H9 (cell line): ENCODE data around the gene OR6Q1. TPM values are rescaled to one million over a fixed set of nuclear protein-coding genes. Genes with fewer than 3 reads are reported as not detected.

Source experiments
- DNase-seq: peaks from one replicate; pipeline ENCODE4 v3.0.0-alpha.2; 2017
- H2AFZ ChIP-seq: one replicate; pipeline ENCODE4 v1.6.1; 2013; ENCODE audit warnings: mild to moderate bottlenecking, low read length, control low read depth, moderate library complexity
- H2AK5ac ChIP-seq: 2 replicates; pipeline ENCODE4 v1.6.1; 2013; ENCODE audit warnings: low read length, control low read depth, mixed read lengths; ENCODE audit not compliant: insufficient read length
- H2BK120ac ChIP-seq: one replicate; pipeline ENCODE4 v1.6.1; 2013; ENCODE audit warnings: low read depth, mild to moderate bottlenecking, low read length, control low read depth, inconsistent platforms; ENCODE audit not compliant: poor library complexity, severe bottlenecking
- H2BK12ac ChIP-seq: 2 replicates; pipeline ENCODE4 v1.6.1; 2013; ENCODE audit warnings: low read length, control low read depth, mixed read lengths, low read depth; ENCODE audit not compliant: insufficient read length
- H2BK15ac ChIP-seq: 2 replicates; pipeline ENCODE4 v1.6.1; 2013; ENCODE audit warnings: low read depth, low read length, control low read depth
- H2BK20ac ChIP-seq: one replicate; pipeline ENCODE4 v1.6.1; 2013; ENCODE audit warnings: low read depth, mild to moderate bottlenecking, low read length, control low read depth, inconsistent platforms; ENCODE audit not compliant: poor library complexity, severe bottlenecking
- H2BK5ac ChIP-seq: 2 replicates; pipeline ENCODE4 v1.6.1; 2013; ENCODE audit warnings: low read length, control low read depth, mixed read lengths; ENCODE audit not compliant: insufficient read length
- H3K14ac ChIP-seq: 2 replicates; pipeline ENCODE4 v1.6.1; 2013; ENCODE audit warnings: low read length, control low read depth; ENCODE audit not compliant: insufficient read depth
- H3K18ac ChIP-seq: 2 replicates; pipeline ENCODE4 v1.6.1; 2013; ENCODE audit warnings: low read depth, mild to moderate bottlenecking, mixed read lengths, low read length, control low read depth; ENCODE audit not compliant: insufficient read length
- H3K23ac ChIP-seq: 2 replicates; pipeline ENCODE4 v1.6.1; 2013; ENCODE audit warnings: low read length, control low read depth, mixed read lengths, low read depth; ENCODE audit not compliant: insufficient read length
- H3K23me2 ChIP-seq: 2 replicates; pipeline ENCODE4 v1.6.1; 2013; ENCODE audit warnings: low read depth, mild to moderate bottlenecking, mixed read lengths, low read length, control low read depth; ENCODE audit not compliant: insufficient read length, poor library complexity, severe bottlenecking
- H3K27ac ChIP-seq: 2 replicates; pipeline ENCODE4 v1.5.1; 2013; ENCODE audit warnings: low read length, control low read depth, mixed read lengths, low read depth; ENCODE audit not compliant: insufficient read length
- H3K27me3 ChIP-seq: 2 replicates; pipeline ENCODE4 v1.6.1; 2013; ENCODE audit warnings: low read length, control low read depth, inconsistent platforms; ENCODE audit not compliant: insufficient read depth
- H3K4ac ChIP-seq: 2 replicates; pipeline ENCODE4 v1.6.1; 2013; ENCODE audit warnings: low read depth, mild to moderate bottlenecking, control low read depth, inconsistent platforms, low read length, moderate library complexity
- H3K4me1 ChIP-seq: 2 replicates; pipeline ENCODE4 v1.6.1; 2013; ENCODE audit warnings: low read length, control low read depth, inconsistent platforms; ENCODE audit not compliant: insufficient read depth
- H3K4me2 ChIP-seq: 2 replicates; pipeline ENCODE4 v1.6.1; 2013; ENCODE audit warnings: low read length, control low read depth, mixed read lengths; ENCODE audit not compliant: insufficient read length, insufficient read depth
- H3K56ac ChIP-seq: 2 replicates; pipeline ENCODE4 v1.6.1; 2013; ENCODE audit warnings: low read depth, mild to moderate bottlenecking, mixed read lengths, low read length, control low read depth; ENCODE audit not compliant: insufficient read length
- H3K79me1 ChIP-seq: 2 replicates; pipeline ENCODE4 v1.6.1; 2013; ENCODE audit warnings: low read depth, mild to moderate bottlenecking, moderate library complexity, low read length, control low read depth, inconsistent platforms; ENCODE audit not compliant: insufficient read depth, poor library complexity, severe bottlenecking
- H3K79me2 ChIP-seq: 2 replicates; pipeline ENCODE4 v1.6.1; 2013; ENCODE audit warnings: low read length, control low read depth, inconsistent platforms; ENCODE audit not compliant: insufficient read depth
- H3K9ac ChIP-seq: 2 replicates; pipeline ENCODE4 v1.6.1; 2013; ENCODE audit warnings: low read length, control low read depth, mixed read lengths; ENCODE audit not compliant: insufficient read length; ENCODE audit errors: extremely low read depth
- H3K9me3 ChIP-seq: one replicate; pipeline ENCODE4 v1.6.1; 2013; ENCODE audit warnings: low read depth, low read length, inconsistent platforms; ENCODE audit not compliant: control insufficient read depth
- H3T11ph ChIP-seq: one replicate; pipeline ENCODE4 v1.6.1; 2013; ENCODE audit warnings: mild to moderate bottlenecking, low read length, control low read depth, inconsistent platforms
- H4K20me1 ChIP-seq: one replicate; pipeline ENCODE4 v1.6.1; 2013; ENCODE audit not compliant: control insufficient read depth, insufficient read length, insufficient read depth
- H4K5ac ChIP-seq: 2 replicates; pipeline ENCODE4 v1.6.1; 2013; ENCODE audit warnings: low read depth, mild to moderate bottlenecking, mixed read lengths, low read length, control low read depth; ENCODE audit not compliant: insufficient read length
- H4K8ac ChIP-seq: replicated peaks from 2 replicates; pipeline ENCODE4 v1.6.1; 2013; ENCODE audit warnings: low read length, control low read depth, mixed read lengths, low read depth; ENCODE audit not compliant: insufficient read length
- H4K91ac ChIP-seq: 2 replicates; pipeline ENCODE4 v1.6.1; 2013; ENCODE audit warnings: low read depth, mild to moderate bottlenecking, moderate library complexity, mixed read lengths, low read length, control low read depth; ENCODE audit not compliant: insufficient read length
- H3K27ac Mint-ChIP-seq, 3 experiments: 2 replicates in 2 of 3; 3 replicates in 1 of 3; pipeline ENCODE4 v1.8.0; 2020 to 2021; ENCODE audit warnings: mixed read lengths in 3 of 3, mild to moderate bottlenecking in 1 of 3, moderate library complexity in 1 of 3
- H3K27me3 Mint-ChIP-seq: 2 replicates; pipeline ENCODE4 v1.8.0; 2021; ENCODE audit warnings: low read depth, mild to moderate bottlenecking, moderate library complexity, mixed read lengths
- H3K36me3 Mint-ChIP-seq, 3 experiments: 2 replicates in 2 of 3; 3 replicates in 1 of 3; pipeline ENCODE4 v1.8.0; 2020 to 2021; ENCODE audit warnings: low read depth in 3 of 3, mixed read lengths in 3 of 3; ENCODE audit not compliant: insufficient read depth in 1 of 3
- H3K4me1 Mint-ChIP-seq, 2 experiments: 2 replicates each; pipeline ENCODE4 v1.8.0; 2020; ENCODE audit warnings: mixed read lengths in 2 of 2
- H3K4me3 Mint-ChIP-seq, 2 experiments: 2 replicates in 1 of 2; 3 replicates in 1 of 2; pipeline ENCODE4 v1.8.0; 2020 to 2021; ENCODE audit warnings: mild to moderate bottlenecking in 2 of 2, mixed read lengths in 2 of 2, moderate library complexity in 1 of 2
- H3K9me3 Mint-ChIP-seq, 2 experiments: 2 replicates in 1 of 2; 3 replicates in 1 of 2; pipeline ENCODE4 v1.8.0; 2020; ENCODE audit warnings: mild to moderate bottlenecking in 2 of 2, mixed read lengths in 2 of 2, moderate library complexity in 1 of 2
- WGBS: extraction: QIAGEN DNeasy Blood & Tissue Kit; methylation state at CpG from one replicate; pipeline ENCODE4 v1.1.7; 2013; ENCODE audit warnings: missing lambda C conversion rate, low lambda C conversion rate, mixed read lengths; ENCODE audit not compliant: insufficient read length; ENCODE audit errors: extremely low coverage; 5-methylcytosine and 5-hydroxymethylcytosine counted together
- total RNA-seq: library from RNA; stranded (reverse); gene quantifications from 2 replicates; pipeline ENCODE4 v1.2.1, GENCODE V29; 2021
- TF ChIP-seq, protein P1 (sequence below): fragments of 200-600 bp; sonication (generic); conservative IDR thresholded peaks from 3 replicates; pipeline ENCODE4 v1.8.0; 2021; ENCODE audit warnings: antibody characterized with exemption, mild to moderate bottlenecking

Gene OR6Q1
- total RNA-seq, 1 experiment from 2014 or later, result not detected

DNA sequence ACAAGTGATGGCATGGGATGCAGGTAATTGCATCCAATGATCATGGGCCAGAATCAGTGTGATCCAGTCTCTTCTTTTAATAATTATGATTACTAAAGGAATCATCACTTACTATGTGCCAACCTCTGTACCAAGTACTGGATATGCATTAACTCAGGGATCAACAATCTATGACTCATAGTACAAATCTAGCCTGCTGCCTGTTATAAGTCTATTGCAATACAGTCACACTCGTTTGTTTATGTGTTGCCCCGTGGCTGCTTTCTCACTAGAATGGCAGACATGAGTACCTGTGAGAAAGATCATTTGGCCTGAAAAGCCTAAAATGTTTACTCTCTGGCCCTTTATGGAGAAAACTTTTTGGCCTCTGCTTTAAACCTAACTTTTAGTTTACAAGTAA is 45.0 kb downstream of the OR6Q1 start:
- H3K27ac Mint-ChIP-seq, result no peak overlapping the region
- H3K4me1 ChIP-seq, result no peaks in the 10 kb centered on the region
- H2BK20ac ChIP-seq, result no peak overlapping the region
- H3K27me3 Mint-ChIP-seq, result no peaks in the 10 kb centered on the region
- H3K27ac ChIP-seq, result no peak overlapping the region
- no peak overlapping the region for H3K14ac ChIP-seq
- WGBS, result no CpG with 5 or more reads among the region's 2 CpGs
- H2AFZ ChIP-seq, result no peak overlapping the region
- no peak overlapping the region for H3K18ac ChIP-seq
- H3K4me1 Mint-ChIP-seq, result peaks cover 2 to 3% of the 10 kb centered on the region in 2 experiments; a peak in 1 of 4 replicates
- H3K4me3 Mint-ChIP-seq, result no peak overlapping the region
- no peak overlapping the region for H2AK5ac ChIP-seq
- no peaks in the 10 kb centered on the region for H3K23me2 ChIP-seq
- H4K91ac ChIP-seq, result no peak overlapping the region
- H3K79me1 ChIP-seq, result no peaks in the 10 kb centered on the region
- peaks cover 6% of the 10 kb centered on the region in 2 experiments; a peak in 4 of 5 replicates for H3K9me3 Mint-ChIP-seq
- H2BK5ac ChIP-seq, result no peak overlapping the region
- no peaks in the 10 kb centered on the region for H4K20me1 ChIP-seq
- no peaks in the 10 kb centered on the region for H3K79me2 ChIP-seq
- no peaks in the 10 kb centered on the region for H3K36me3 Mint-ChIP-seq
- H3K23ac ChIP-seq, result no peak overlapping the region
- TF ChIP-seq, protein P1, sequence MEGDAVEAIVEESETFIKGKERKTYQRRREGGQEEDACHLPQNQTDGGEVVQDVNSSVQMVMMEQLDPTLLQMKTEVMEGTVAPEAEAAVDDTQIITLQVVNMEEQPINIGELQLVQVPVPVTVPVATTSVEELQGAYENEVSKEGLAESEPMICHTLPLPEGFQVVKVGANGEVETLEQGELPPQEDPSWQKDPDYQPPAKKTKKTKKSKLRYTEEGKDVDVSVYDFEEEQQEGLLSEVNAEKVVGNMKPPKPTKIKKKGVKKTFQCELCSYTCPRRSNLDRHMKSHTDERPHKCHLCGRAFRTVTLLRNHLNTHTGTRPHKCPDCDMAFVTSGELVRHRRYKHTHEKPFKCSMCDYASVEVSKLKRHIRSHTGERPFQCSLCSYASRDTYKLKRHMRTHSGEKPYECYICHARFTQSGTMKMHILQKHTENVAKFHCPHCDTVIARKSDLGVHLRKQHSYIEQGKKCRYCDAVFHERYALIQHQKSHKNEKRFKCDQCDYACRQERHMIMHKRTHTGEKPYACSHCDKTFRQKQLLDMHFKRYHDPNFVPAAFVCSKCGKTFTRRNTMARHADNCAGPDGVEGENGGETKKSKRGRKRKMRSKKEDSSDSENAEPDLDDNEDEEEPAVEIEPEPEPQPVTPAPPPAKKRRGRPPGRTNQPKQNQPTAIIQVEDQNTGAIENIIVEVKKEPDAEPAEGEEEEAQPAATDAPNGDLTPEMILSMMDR, result no peak
- H3K4me2 ChIP-seq, result no peak overlapping the region
- no peak overlapping the region for H3K4ac ChIP-seq
- H3T11ph ChIP-seq, result no peak overlapping the region
- H4K8ac ChIP-seq, result no peak overlapping the region
- no peak overlapping the region for H2BK120ac ChIP-seq
- H3K9ac ChIP-seq, result no peak overlapping the region
- no peak for DNase-seq
- no peaks in the 10 kb centered on the region for H3K27me3 ChIP-seq
- no peak overlapping the region for H2BK12ac ChIP-seq
- no peak overlapping the region for H4K5ac ChIP-seq
- H3K9me3 ChIP-seq, result no peaks in the 10 kb centered on the region
- H2BK15ac ChIP-seq, result no peak overlapping the region
- H3K56ac ChIP-seq, result no peak overlapping the region

Other genes starting within 250 kb of the OR6Q1 start
- gene OR9Q1, start 7.1 kb upstream of the OR6Q1 start, total RNA-seq, result not detected in 2 replicates
- not detected in 2 replicates for gene OR9I1, start 94.6 kb downstream of the OR6Q1 start, total RNA-seq
- gene OR9Q2, start 158.1 kb downstream of the OR6Q1 start, total RNA-seq, result not detected in 2 replicates
- gene OR1S2, start 173.2 kb downstream of the OR6Q1 start, total RNA-seq, result not detected in 2 replicates
- not detected in 2 replicates for gene OR1S1, start 181.8 kb downstream of the OR6Q1 start, total RNA-seq
- not detected in 2 replicates for gene OR10Q1, start 198.0 kb downstream of the OR6Q1 start, total RNA-seq
- not detected in 2 replicates for gene OR10W1, start 237.3 kb downstream of the OR6Q1 start, total RNA-seq